ENCODE measurements around the gene EMC8. TPM values are rescaled to one million over a fixed set of nuclear protein-coding genes. Genes with fewer than 3 reads are reported as not detected.
A peak's percentile ranks its signal among the peaks of the same experiment; 100 is the strongest.

Gene EMC8
- total and polyA plus RNA-seq, 2 experiments from 2014 or later, result 42.8 to 54.8 TPM

GRCh38 chr16:85735225-85735635 is 64.1 kb downstream of the EMC8 start:
- no peaks in the 10 kb centered on the region for H3K4me1 ChIP-seq (ENCODE audit: low read depth)
- no peaks in the 10 kb centered on the region for H3K27me3 ChIP-seq
- H3K27ac ChIP-seq, result no peak overlapping the region
- H3K4me3 ChIP-seq, result no peak overlapping the region
- no peaks in the 10 kb centered on the region for H3K36me3 ChIP-seq
- no peak for DNase-seq (ENCODE audit: low read depth in 1 of 2, low spot score in 1 of 2)
- no peaks in the 10 kb centered on the region for H3K9me3 ChIP-seq (ENCODE audit: low read depth)
- TF ChIP-seq CTCF (IDR thresholded peaks at IDR 0.05; ENCODE audit: low read depth, low read length), result no peak

- Histone ChIP-seq H3K4me3 (no peak overlapping the region), H3K27ac (no peak overlapping the region), H3K27me3 (no peaks in the 10 kb centered on the region), H3K36me3 (no peaks in the 10 kb centered on the region), H3K9me3 (ENCODE audit: low read depth) (no peaks in the 10 kb centered on the region), H3K4me1 (ENCODE audit: low read depth) (no peaks in the 10 kb centered on the region)
- TF ChIP-seq CTCF (IDR thresholded peaks at IDR 0.05; ENCODE audit: low read depth, low read length), result no peak
- DNase-seq (ENCODE audit: low read depth in 1 of 2, low spot score in 1 of 2), result no peak
These were observed 64.9 kb downstream of the EMC8 start for GRCh38 chr16:85734311-85735017.

- H3K9me3 ChIP-seq (ENCODE audit: low read depth), result no peaks in the 10 kb centered on the region
- H3K27ac ChIP-seq, result no peak overlapping the region
- H3K36me3 ChIP-seq, result no peaks in the 10 kb centered on the region
- H3K27me3 ChIP-seq, result no peaks in the 10 kb centered on the region
- no peak for TF ChIP-seq CTCF (IDR thresholded peaks at IDR 0.05; ENCODE audit: low read depth, low read length)
- peak; percentile 46 to 57 for DNase-seq (ENCODE audit: low read depth in 1 of 2, low spot score in 1 of 2)
- H3K4me3 ChIP-seq, result no peak overlapping the region
- no peaks in the 10 kb centered on the region for H3K4me1 ChIP-seq (ENCODE audit: low read depth)
These were observed 65.5 kb downstream of the EMC8 start for GRCh38 chr16:85733839-85734170.

GRCh38 chr16:85733155-85733838 is 66.0 kb downstream of the EMC8 start:
- peak in 1 of 2 donors; percentile 48 for DNase-seq (ENCODE audit: low read depth in 1 of 2, low spot score in 1 of 2)
- no peak for TF ChIP-seq CTCF (IDR thresholded peaks at IDR 0.05; ENCODE audit: low read depth, low read length)
- H3K4me1 ChIP-seq (ENCODE audit: low read depth), result no peaks in the 10 kb centered on the region
- H3K4me3 ChIP-seq, result no peak overlapping the region
- no peaks in the 10 kb centered on the region for H3K9me3 ChIP-seq (ENCODE audit: low read depth)
- H3K27me3 ChIP-seq, result no peaks in the 10 kb centered on the region
- no peak overlapping the region for H3K27ac ChIP-seq
- no peaks in the 10 kb centered on the region for H3K36me3 ChIP-seq

- no peak overlapping the region for H3K4me3 ChIP-seq
- no peak for TF ChIP-seq CTCF (IDR thresholded peaks at IDR 0.05; ENCODE audit: low read depth, low read length)
- DNase-seq (ENCODE audit: low read depth in 1 of 2, low spot score in 1 of 2), result no peak
- H3K9me3 ChIP-seq (ENCODE audit: low read depth), result no peaks in the 10 kb centered on the region
- no peaks in the 10 kb centered on the region for H3K36me3 ChIP-seq
- no peaks in the 10 kb centered on the region for H3K4me1 ChIP-seq (ENCODE audit: low read depth)
- no peak overlapping the region for H3K27ac ChIP-seq
- no peaks in the 10 kb centered on the region for H3K27me3 ChIP-seq
These were observed 68.2 kb downstream of the EMC8 start for GRCh38 chr16:85731179-85731578.
